Embryonic facial prominence (tissue), 1 donor: ENCODE results near the gene FAM83D.
A peak's percentile ranks its signal among the peaks of the same experiment; 100 is the strongest.

Experiments
- DNase-seq: peaks from one replicate; pipeline ENCODE4 v3.0.0-alpha.2; 2016; ENCODE audit errors: extremely low spot score

Gene FAM83D, protein sequence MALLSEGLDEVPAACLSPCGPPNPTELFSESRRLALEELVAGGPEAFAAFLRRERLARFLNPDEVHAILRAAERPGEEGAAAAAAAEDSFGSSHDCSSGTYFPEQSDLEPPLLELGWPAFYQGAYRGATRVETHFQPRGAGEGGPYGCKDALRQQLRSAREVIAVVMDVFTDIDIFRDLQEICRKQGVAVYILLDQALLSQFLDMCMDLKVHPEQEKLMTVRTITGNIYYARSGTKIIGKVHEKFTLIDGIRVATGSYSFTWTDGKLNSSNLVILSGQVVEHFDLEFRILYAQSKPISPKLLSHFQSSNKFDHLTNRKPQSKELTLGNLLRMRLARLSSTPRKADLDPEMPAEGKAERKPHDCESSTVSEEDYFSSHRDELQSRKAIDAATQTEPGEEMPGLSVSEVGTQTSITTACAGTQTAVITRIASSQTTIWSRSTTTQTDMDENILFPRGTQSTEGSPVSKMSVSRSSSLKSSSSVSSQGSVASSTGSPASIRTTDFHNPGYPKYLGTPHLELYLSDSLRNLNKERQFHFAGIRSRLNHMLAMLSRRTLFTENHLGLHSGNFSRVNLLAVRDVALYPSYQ

DNA sequence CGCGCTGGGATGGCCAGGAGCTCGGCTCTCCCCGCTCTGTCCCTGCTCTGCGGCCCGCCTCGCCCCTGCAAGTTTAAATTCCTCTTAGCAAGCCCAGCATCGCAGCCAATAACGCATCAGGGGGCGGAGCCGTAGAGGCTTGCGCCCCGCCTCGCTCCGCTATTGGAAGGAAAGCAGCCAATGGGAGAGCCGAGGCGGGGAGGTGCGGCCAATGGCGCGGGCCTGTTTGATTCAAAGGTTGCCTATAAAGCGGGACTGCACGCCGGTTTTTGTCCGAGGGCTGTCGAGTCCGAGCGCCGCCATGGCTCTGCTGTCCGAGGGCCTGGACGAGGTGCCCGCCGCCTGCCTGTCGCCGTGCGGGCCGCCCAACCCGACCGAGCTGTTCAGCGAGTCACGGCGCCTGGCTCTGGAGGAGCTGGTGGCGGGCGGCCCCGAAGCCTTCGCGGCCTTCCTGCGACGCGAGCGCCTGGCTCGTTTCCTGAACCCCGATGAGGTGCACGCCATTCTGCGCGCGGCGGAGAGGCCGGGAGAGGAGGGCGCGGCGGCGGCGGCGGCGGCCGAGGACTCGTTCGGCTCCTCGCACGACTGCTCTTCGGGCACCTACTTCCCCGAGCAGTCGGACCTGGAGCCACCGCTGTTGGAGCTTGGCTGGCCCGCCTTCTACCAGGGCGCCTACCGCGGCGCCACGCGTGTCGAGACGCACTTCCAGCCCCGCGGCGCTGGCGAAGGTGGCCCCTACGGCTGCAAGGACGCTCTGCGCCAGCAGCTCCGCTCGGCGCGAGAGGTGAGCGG is at the start of gene FAM83D:
FAM83D (plus strand) TSS at position 276 of the 792 bp plus-strand sequence; CDS start at position 302, 26 bp downstream.
- DNase-seq = peak; percentile 86

DNA sequence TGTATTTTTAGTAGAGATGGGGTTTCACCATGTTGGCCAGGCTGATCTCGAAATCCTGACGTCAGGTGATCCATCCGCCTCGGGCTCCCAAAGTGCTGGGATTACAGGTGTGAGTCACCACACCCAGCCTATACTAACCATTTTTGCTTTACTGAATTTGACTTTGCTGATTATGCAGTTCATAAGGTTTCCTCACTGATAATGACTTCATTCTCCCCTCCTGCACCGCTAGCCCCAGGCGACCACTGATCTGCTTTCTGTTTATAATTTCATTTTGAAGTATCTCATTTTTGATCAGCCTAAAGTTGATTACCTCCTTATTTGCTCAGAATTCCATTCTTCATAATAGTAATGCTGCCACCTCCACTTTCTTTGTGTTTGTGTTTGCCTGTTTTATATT is 48.7 kb upstream of the FAM83D start:
- no peak for DNase-seq

DNA sequence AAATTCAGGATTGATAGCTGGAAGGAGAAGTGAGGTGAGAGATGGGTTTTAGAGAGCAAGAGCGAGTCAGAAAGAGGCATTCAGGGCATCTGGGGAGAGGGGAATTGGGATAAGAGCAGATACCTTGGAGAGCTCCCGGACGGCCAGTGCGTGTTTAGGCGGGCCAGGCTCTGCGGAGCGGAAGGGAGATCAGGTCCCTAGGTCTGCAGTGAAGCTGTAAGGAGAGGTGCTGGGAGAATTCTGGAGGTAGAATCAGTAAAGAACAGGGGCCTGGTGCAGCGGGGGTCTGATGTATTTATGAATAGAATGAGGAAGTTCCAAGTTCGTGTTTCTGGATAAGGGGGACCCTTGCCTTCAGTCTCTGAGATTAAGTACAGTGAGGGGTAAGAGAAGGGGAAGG is 47.4 kb upstream of the FAM83D start:
- DNase-seq = no peak

DNA sequence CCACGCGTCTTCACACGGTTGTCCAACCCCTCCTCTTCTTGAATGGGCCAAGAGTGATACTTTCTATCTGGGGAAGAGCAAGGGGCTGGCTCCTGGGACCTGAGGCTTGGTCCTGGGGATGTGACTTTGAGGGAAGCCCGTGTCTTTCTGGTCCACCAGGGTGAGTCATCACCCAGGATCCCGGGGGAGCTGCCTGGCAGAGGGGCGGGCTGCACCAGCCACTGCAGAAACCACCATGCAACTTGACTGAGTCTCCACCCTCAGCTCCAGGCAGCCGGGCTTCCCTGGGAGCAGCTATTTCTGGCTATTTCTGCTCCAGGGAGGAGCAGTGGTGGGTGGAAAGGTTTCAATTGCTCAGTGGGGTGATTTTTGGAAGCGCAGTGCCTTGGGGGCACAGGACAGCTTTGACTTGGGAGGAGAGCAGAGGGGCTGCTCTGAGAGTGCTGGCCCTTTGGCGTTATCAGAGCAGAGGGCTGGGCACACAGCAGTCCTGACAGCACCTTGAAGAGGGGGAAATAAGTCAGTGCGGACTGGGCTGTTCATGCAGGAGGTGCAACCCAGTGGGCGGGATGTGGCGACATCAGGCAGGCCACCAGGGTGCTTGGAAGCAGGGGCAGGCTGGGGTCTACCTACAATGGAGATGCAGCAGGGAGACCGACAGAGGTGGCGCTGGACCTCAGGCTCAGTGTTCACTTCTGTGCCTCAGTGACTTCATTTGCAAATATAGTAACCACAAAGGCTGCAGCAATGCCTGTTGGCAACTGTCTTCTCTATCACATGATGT is 45.1 kb upstream of the FAM83D start:
- DNase-seq = no peak

DNA sequence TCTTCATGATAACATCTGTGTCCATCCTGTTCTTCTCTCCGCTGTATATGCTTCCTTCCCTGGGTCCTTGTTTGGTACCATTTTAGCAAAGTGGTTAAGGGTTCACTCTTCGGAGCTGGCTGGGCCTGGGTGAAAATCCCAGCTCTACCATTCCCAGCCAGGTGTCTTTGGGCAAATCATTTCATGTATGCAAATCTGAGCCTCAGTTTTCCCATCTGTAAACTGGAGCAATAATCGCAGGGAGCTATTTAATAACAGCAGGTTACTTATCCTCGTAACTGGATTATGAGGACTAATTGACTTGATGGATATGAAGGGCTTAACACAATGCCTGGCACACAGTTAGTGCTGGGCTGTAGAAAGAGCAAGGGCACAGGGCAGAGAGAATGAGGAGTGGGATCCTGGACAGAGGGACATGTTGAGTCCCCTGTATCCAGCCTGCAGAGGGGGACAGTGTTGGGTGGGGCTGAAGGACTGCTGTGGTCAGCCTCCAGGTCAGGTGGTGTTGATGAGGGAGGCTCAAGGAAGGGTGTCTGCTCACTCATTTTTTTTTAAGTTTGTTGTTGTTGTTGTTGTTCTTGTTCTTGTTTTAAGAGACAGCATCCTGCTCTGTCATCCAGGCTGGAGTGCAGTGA is 44.3 kb upstream of the FAM83D start:
- no peak for DNase-seq

DNA sequence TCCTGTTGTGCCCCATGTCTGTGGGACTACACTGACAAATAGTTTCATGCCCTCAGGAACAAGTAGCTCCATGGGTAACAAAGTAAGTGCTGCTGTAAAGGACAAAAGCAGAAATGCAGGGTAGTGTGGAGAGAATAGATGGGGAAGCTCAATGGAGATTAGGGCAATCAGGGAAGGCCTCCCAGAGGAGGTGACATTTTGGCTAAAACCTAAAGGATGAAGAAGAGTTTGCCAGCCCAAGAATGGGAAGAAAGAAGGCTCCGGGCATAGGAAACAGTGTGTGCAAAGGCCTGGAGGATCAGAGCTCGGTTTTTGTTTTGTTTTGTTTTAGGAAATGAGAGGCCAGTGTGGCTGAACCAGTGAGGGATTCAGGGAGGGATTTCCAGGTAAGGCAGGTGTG is 43.6 kb upstream of the FAM83D start:
- no peak for DNase-seq

DNA sequence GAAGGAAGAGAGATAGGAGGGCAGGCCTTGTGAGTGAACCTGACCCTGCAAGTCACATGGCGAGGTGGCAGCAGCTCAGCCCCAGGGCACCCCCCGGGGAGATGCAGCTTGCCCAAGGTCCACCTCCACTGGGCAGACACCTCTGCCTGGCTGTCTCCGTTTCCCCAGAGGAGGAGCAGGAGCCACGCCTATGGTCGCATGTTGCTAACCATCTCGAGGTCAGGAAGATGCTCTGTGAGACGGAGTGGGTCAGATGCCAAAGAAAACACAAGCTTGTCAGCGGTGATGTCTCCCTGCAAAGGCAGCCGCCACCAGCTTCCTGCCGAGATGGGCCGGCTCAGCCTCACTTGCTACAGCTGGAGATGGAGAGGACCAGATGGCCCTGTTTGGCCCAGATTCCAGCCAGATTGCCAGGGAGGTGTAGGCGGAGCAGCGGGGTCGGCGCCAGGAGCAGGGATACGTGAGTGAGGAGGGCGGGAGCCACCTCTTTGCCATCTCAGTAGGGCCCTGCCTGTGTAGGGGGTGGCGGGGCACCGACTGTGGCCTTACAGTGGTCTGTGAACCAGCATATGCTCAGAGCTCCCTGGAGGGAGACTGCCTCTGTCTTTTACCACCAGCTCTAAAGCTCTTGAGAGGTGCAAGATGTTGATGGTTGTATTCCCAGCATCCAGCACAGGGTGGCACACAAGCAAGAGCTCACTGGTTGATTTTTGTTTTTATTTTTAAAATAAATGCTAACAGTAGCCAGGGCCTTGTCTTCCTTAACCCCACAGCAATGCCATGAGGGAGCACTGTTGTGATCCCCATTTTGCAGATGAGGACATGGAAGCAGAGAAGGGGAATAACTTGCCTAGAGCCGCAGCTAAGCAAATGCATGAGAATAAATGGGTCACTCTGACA is 42.9 kb upstream of the FAM83D start:
- no peak for DNase-seq

DNA sequence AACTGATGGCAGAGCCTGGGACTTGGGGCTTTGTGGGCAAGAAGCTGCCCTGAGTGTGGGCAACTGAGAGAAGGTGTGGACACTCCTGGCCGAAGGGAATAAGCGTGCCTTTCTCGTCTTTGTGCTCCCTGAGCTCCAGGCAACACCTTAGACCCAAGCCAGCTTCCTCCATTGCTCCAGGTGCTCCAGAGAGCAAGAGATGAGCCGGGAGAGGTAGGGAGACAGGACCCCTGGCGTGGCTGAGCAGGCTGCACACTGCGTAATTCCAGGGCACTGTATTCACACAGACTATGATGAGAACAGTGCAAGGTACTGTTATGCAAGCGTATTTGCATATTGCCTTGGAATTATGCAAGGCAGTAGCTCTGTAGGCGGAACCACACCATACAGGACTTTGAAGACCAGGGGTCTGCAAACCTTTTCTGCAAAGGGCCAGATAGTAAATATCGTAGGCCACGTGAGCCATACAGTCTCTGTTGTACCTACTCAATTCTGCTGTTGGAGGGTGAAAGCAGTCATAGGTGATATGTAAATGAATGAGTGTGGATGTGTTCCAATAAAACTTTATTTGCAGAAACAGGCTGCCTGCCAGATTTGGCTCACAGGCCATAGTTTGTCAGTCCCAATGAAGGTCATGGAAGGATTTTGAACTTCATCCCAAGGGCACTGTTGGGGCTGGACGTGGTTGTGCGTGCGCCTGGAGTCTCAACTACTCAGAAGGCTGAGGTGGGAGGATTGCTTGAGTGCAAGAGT is 42.1 kb upstream of the FAM83D start:
- no peak for DNase-seq

DNA sequence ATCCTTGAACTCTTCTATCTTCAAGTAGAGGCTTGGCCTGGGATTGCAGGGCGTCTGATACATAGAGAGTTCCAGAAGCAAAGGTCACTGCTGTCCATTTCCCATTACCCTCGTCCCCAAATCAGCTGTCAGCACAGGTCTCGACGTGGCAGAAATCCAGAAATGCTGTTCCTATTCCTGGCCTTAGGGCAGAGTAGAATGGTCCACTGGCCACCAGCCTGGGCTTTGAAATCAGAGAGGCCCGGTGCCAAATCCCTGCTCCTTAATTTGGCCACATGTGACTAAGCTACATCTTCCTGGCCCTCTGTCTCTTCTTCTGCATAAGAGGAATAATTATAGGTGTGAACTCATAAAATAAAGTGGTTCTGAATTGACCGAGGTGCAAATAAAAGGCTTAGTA is 40.9 kb upstream of the FAM83D start:
- no peak for DNase-seq

DNA sequence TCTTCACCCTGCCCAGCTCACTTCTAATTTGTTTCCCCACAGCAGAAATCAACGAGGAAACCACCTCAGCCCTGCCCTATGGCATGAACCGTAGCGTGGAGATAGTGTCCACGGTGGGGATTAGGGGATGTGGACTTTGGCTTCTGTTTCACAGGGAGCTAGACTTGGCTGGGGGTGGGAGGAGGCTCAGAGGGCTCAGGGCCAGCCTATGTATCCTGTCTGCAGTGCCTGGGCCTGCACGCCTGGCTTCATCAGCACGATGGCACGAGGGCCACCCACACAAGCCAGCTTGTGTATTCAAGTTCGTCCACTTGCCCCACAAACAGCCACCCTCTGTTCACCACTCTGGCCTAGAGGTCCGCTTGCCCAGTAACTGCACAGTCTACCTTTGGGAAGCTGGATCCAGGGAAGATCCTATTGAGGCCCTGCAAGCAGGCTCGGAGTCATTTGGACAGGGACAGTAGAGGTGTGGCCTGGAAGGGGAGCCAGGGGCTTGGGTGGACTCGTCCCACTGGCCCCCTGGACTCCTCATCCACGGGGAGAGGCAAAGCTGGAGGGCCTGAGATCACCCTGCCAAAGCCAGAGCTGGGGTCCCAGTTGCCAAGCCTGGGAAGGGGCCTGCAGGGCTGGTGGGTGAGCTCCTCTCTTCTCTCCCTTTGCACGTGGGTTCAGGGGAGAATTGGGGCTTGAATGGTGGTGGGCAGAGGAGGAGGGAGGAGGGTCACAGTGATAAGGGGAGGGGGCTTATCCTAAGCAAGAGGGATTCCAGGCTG is 38.0 kb upstream of the FAM83D start:
- DNase-seq = no peak

DNA sequence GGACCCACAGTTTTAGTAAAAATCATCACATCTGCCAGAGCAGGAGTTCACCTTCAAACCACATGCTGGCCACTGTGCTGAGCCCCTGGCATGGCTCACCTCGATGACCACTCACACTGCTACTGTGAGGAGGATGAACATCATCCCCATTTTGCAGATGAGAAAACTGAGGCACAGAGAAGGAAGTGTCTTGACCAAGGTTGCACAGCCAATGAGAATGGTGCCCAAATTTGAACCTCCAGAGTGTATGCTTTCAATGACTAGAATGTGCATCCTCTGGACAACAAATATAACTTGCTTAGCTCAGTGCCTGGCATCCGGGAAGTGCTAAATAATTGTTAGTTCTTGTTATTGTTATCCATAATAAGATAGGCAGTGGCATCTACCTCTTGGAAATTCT is 37.2 kb upstream of the FAM83D start:
- DNase-seq = no peak

DNA sequence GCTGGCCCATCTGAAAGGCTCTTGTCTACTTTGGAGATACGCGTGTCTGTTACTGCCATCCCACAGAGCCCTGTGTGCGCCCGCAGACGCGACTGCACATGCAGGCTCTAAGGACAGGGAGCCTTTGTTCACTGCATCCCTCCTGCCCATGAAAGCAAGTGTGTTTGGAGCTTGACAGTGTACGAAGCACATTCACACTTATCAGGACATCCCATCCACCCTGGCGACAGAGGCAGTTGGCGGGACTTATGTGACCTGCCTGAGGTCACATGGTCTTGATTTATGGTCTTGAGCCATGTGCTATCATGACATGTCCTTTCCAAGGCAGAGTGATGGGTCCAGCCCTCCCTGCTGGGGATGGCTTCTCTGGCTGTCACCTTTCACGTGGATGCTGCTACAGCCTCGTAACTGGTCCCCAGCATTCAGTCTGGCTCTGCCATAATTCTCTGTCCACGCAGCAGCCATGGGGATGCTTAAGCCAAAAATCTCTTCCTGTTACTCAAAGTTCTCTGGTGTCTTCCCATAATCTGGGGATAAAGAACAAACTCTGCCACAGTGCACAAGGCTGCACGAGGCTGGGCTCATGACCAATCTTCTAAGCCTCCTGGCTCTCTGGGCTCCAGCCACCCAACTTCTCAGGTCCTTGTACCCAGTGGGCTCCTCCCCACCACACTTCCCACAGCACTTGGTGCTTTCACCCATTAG is 36.3 kb upstream of the FAM83D start:
- no peak for DNase-seq

DNA sequence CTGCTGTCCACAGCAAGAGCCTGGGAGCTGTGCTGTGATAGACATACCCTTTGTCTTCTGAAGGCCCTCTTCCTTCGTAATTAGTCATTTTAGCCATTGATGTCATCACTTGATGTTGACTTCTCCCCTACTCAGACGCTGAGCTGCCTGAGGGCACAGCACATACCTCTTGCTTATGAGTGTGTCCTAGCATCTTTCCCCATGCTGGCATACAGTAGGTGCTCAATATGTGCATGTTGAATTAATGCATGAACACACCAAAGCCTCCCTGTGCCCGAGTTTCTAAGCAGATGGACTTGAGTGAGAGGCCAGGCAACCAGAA is 35.8 kb upstream of the FAM83D start:
- no peak for DNase-seq

DNA sequence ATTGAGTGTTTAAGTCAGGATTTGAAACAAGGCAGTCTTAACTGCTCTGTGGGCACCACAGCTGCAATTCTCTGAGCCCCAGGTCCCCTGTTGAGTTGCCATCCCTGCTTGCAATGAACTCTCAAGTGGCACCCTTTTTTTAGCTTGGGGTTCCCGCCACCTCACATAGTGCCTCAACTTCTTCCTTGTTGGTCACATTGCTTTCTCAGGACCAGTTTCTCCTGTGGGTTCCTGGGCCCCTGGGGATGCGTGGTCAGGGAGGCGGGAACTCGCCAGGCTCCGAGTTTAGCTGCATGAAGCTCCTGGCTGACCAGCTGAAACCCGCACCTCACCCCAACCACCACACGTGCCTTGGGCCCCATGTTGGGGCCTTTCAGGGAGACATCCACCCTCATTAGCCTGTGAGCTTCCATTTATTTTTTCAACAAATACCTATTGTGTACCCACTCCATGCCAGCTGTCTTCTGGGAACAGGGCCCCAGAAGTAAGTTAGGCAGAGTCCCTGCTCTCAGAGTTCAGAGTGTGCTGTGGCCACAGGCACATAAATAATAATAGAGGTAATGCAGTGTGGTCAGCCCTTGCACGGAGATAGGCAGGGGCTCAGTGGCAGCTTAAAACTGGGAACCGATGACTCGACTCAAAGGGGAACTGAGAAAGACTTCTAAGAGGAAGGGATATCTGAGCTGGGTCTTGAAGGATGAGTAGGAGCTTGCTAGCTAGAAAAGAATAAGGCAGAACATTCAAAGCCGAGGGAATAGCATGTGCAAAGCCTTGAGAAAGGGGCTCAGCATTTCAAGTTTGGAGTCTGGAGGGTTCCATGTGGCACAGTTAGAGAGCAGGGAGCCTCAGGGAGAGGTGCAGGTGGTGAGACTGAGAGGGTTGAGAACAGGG is 33.9 kb upstream of the FAM83D start:
- no peak for DNase-seq

DNA sequence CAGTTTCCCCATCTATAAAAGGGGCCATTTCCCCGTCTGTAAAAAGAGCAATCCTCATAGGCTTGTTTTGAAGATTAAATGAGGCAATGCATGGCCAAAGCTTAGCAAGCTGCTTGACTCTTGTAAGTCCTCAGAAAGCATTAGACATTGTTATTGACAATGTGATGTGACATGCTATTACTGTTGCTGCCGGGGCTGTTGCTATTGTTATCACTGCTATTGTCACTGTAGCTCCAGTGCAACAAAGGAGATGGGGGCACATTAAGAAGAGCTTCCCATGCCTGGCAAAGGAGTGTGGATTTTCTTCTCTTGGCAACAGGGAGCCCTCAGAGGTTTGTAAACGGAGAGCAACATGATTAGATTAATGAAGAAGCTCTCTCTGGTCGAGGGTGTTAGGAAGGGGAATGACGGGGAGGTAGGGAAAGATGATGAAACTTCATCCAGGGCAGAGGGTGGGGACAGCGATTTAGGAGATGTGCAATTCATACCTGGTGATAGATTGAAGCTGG is 33.1 kb upstream of the FAM83D start:
- DNase-seq = no peak

DNA sequence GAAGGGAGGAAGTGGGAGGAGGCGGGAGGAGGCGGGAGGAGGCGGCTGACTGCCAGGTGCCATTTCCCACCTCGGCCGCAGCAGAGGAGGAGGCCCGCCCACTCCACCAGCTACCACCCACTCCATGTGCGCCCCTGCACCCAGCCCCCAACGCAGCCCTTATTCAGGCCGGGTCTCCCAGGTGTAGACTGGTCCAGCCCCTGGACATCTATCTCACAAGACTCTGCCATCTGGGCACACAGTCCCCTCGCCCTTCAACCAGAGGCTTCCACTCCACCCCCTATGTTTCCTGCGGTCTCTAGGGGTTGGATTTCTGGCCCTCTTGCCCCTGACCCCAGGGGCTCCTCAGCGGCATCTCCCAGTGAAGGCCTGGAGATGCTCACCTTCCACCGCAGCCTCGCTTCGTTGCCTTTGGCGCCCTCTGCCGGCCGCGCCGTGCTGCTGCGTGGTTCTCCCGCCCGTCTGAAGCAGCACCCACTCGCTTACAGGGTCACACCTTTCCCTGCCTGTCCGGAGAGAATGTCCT is 32.6 kb upstream of the FAM83D start:
- DNase-seq = no peak
